Measurements from ENCODE around the gene PLA2G4B.
A peak's percentile ranks its signal among the peaks of the same experiment; 100 is the strongest.

The PLA2G4B gene

DNA sequence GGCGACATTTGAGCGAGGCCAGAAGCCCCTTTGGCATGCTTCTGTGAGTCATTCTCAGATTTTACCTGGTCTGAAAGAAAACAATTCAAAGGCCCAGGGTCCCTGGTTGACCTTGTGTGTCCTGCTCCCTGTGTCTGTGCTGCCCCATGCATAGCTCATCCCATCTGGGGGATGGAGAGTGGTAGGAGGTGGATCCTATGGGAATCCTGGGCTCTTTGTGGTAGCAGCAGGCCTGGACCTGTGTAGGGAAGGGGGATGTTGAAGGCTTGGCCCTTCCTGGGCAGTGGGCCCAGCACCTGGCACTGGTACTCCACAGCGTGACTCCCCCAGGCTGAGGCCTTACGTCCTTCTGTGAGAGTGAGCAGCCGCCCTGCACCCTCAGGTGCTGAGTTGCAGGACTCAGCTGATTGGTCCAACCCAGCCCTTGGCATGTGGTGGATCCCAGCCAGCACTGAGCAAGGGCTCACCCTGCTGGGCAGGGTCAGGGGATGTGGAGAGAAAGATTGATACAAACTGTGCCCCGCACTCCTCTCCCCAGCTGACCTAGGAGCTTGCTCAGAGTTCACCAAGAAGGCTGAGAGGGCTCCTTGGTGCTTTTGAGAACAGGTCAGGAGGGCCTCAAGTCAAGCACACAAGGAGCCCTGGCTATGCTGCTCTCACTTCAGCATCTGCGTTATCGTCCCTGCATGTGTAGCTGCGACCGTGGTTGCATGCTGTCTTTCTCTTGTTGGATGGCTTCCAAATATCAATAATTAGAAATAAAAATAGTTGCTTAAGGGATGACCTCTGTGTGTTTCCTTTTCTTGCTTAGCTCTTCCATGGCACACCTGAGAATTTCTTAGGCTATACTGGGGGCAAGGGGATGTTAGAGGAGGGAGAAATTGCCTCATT lies 32.1 kb upstream of the PLA2G4B start:
- no peak for DNase-seq (ENCODE audit: low read depth in 2 of 2)

DNA sequence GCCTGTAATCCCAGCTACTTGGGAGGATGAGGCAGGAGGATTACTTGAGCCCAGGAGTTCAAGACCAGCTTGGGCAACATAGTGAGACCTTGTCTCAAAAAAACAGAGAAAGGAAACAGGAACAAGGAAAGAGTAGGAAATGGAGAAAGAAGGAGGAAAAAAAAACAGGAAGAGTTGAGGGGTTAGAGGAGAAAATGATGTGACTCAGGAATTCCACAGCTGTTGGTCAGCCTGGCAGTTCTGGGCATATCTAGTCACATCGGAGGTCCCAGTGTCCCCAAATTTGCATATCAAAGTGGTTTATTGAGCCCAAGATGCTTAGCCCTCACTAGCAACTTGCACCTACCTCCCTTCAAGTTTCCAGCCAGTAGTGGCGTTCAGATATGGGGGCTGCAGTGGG lies 29.5 kb upstream of the PLA2G4B start:
- no peak for DNase-seq (ENCODE audit: low read depth in 2 of 2)

DNA sequence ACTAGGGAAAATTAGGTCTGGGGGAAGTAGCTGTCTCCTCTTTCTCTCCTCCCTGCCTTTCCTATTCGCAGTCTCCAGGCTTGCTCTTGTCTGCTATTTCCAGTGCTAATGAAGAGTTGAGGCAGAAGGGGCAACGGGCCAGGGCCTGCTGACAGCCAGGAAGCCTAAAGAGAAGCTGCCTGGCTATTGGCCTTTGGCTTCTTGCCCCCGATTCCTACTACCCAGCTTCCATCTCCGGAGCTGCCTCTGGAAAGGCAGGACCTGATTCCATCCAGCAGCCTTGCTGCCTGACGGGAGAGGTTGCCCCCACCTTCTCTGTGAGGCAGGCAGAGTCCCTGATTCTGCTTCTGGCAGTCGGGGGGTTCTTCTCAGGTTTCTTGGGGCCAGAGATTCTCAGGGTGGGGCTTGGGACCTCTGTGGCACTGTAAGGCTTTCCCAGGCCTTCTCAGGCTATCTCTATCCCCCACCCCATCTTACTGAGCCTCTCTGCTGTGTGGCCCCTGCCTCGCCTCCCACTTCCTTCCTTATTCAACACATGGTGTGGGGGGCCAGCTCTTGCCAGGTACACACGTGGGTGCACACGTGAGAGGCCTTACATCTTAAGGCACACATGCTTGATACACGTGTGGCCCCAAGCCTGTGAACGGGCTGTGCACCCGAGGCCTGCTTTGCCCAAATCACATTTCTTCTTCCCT lies 29.0 kb upstream of the PLA2G4B start:
- DNase-seq (ENCODE audit: low read depth in 2 of 2): no peak

DNA sequence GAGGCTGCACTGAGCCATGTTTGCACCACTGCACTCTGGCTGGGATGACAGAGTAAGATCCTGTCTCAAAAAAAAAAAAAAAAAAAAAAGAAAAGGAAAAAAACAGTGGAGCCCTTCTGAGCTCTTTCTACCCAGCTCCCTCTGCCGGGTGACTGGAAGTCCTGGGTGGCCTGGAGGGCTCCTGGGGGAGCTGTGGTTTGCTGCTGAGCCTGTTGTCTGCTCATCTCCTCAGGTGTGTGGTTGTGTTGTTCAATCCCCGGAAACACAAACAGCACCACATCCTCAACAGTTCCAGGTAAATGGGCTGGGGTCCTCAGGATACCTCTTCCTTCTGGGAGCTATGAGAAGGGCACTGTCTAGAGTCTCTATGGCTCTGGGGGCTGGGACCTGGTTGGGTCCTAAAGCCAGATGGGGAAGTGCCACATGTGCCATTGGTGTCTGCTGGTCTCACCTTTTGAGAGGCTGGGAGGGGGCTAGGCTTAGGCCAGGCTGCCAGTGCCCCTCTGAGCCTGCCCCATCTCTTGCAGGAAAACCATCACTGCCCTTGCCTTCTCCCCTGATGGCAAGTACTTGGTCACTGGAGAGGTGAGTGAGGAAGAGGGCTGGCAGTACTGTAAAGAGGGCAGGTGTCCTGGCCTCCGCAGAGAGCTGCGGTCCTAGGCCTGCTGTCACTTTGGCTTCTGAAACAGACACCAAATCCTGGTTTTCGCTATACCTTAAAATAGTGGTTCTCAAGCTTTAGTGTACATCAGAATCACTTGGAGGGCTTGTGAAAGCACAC lies 27.8 kb upstream of the PLA2G4B start:
- no peak for DNase-seq (ENCODE audit: low read depth in 2 of 2)

DNA sequence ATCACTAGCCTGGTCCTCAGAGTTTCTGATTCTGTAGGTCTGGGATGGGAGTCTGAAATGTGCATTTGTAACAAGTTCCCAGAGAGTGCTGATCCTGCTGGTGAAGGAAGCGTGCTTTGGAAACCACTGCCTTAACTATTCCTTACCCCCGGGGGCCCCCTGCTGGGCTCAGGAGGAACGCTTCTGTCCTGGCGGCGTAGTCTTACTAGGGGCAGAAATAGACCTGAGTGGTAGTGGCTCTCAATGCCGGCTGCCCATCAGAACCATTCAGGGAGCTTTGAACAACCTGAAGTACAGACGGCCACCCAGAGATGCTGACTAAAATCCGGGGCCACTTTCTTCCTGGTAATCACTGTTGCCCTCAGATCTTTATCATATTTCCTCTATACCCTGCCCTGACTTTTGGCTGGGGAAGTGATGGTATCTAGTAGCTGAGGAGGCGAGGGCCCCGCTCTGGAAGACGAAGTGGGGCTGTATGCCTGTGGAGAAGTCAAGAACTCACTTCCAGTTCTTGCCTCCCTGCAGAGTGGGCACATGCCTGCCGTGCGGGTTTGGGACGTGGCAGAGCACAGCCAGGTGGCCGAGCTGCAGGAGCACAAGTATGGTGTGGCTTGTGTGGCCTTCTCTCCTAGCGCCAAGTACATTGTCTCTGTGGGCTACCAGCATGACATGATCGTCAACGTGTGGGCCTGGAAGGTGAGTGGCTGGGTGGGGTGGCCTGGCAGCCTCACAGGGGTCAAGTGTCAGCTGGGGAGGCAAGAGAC lies 27.0 kb upstream of the PLA2G4B start:
- peak; percentile 57 to 58 for DNase-seq (ENCODE audit: low read depth in 2 of 2)

DNA sequence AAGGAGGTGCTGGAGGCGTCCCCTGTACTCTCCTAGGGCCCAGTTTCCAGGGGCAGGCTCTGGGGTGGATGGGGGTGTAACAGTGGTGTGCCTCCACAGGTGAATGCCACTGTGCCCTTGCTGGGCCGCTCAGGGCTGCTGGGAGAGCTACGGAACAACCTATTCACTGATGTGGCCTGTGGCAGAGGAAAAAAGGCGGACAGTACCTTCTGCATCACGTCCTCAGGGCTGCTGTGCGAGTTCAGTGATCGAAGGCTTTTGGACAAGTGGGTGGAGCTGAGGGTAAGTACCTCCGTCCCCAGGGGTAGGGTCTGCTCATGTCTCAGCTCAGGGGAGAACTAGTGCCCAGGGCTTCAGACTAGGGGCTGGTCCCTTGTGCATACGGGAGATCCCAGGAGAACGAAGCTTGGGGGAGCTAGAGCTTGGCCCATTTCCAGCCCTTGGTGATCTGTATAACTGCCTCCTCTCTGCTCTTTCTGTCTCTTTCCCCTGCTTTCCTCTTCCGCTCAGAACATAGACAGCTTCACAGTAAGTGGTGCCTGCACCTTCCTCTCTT lies 25.7 kb upstream of the PLA2G4B start:
- DNase-seq (ENCODE audit: low read depth in 2 of 2): no peak

DNA sequence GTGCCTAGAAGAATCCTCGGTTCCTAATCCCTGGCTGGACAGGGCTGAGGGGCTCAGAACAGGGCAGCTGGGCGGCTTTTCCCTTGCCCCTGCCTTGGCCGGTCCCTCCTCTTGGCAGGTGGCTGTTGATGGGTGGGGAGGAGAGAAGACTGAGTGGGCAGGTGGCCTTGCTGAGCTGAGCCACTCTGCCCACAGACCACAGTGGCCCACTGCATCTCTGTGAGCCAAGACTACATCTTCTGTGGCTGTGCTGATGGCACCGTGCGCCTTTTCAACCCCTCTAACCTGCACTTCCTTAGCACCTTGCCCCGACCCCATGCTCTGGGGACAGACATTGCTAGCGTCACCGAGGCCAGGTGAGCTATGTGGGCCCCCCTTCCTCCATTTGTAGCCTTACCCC lies 25.2 kb upstream of the PLA2G4B start:
- DNase-seq (ENCODE audit: low read depth in 2 of 2): no peak

DNA sequence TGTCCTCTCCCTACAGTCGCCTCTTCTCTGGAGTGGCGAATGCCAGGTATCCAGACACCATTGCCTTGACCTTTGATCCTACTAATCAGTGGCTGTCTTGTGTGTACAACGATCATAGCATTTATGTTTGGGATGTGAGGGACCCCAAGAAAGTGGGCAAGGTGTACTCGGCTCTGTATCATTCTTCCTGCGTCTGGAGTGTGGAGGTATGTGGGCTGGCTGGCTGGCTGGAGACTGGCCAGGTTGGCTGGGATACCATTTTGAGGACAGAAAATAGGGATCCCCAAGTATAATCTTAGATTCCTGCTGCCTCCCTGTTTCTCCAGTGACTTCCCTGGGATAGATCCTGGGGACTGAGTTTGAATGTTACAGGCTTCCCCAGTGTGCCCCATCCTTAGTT lies 24.1 kb upstream of the PLA2G4B start:
- no peak for DNase-seq (ENCODE audit: low read depth in 2 of 2)

DNA sequence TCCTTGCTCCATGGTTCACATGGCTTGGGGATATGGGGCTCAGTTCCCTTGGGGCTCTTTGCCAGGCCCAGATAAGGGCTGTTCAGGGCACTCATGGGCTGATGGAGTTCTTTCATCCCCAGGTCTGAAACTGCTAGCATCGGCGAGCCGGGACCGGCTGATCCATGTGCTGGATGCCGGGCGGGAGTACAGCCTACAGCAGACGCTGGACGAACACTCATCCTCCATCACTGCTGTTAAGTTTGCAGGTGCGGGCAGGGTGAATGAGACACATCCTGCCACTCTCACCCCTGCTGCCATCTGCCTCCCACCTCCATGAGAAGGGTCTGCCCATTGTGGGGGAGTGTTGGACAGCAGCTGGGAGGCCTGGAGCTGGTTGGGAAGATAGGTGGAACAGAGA lies 21.9 kb upstream of the PLA2G4B start:
- no peak for DNase-seq (ENCODE audit: low read depth in 2 of 2)

DNA sequence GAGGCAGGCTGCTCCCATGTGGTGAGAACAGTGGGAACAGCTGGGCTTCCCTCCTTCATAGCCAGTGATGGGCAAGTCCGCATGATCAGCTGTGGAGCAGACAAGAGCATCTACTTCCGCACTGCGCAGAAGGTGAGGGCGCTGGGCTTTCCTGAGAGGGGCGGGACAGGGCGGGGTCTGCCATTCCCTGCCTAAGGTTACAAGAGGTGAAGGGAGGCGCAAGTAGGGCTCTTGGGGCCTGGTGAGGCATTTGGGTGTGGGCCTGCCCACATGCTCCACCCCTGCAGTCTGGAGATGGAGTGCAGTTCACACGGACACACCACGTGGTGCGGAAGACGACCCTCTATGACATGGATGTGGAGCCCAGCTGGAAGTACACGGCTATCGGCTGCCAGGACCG lies 21.3 kb upstream of the PLA2G4B start:
- DNase-seq (ENCODE audit: low read depth in 2 of 2): no peak

DNA sequence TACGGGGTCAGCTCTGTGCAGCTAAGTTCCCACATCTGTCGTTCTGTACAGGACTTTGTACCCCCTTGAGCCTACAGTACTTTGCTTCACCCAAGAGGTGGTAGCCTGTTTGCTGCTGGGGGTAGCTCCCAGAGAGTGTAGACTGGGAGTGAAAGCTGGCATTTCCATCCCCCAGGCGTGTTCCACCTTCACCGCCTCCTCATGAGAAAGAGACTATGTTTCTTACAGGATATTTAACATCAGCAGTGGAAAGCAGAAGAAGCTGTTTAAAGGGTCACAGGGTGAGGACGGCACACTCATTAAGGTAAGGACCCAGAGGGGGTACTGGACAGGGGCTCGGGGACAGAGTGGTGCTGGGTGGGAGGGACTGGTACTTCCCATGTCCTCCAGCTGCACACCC lies 20.9 kb upstream of the PLA2G4B start:
- no peak for DNase-seq (ENCODE audit: low read depth in 2 of 2)

DNA sequence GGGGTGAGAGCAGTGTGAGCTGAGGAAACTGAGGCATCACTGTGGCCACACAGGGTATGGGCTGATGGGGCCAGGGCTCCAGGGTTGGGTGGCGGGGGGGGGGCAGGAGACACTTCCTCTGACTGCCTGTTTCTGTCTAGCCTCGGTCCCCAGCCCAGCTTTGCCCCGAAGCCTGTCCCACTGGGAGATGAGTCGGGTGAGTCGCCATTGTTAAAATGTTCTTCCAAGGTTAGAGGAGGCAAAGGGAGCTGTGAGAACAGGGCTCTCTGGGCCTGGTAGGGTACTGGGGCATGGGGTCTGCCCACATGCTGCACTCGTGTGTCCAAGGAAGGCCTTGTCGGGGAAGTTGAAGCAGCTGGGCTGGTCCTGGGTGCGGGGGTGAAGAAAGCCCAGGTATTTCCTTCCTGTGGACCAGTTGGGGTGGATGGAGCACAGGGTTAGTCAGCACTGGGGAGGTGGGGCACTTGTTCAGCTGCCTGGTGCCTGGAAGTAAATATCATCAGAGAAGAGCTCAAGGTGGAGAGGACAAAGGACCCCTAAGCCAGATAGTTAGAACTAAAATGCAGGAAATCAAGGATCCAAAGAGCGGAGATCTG lies 19.1 kb upstream of the PLA2G4B start:
- no peak for DNase-seq (ENCODE audit: low read depth in 2 of 2)

DNA sequence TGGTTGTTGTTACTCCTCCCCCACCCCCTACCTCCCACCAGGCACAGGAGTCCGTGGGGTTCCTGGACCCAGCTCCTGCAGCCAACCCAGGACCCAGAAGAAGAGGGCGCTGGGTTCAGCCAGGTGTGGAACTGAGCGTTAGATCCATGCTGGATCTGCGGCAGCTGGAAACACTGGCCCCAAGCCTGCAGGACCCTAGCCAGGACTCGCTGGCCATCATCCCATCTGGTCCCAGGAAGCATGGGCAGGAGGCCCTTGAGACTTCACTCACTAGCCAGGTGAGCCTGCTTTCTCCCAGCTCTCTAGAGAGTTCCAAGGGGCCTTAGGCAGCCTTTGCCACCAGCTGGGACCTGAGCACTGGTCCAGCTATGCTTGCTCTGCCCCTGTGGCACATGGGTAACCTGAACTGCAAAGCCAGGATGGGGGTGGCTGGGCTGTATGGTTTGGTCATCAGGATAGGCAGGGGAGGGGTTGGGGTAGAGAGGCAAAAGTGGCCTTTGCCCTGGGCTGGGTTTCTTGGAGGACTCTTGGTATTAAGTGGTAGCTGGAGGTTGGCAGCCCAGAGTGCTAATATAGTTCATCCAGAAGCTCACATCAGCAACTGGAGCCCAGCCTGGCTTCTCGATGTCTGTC lies 17.7 kb upstream of the PLA2G4B start:
- no peak for DNase-seq (ENCODE audit: low read depth in 2 of 2)

DNA sequence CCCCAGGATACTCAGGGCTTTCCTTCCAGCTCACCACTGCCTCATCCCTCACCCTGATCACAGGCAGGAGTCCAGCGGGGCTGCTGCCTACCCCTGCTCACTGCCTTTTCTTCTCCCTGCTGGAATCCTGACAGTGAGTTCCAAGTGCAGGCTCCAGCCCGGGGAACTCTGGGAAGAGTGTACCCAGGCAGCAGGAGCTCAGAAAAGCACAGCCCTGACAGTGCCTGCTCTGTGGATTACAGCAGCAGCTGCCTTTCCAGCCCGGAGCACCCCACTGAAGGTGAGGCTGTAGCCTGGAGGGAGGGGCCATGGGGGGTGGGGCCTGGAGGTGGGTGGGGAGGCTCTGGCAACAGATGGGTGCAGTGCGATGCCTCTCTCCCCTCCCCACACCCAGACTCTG lies 16.8 kb upstream of the PLA2G4B start:
- DNase-seq (ENCODE audit: low read depth in 2 of 2): no peak

DNA sequence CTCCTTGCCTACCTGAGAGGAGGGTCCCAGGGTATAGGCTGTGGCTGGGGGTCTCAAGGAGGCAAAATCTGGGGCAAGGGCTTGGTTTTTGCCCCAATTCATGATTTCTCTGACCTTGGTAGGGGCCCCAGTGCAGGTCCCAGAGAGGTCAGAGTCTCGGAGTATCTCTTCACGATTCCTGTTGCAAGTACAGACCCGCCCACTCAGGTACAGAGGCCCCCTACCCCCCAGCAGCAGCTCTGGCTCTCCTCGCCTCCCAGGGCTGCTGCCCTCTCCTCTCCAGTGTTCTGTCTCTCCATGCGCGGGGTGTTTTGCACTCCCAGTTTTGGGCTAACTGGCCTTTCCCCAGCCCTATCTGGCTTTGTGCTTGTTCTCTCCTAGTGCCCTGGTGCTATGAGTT lies 16.2 kb upstream of the PLA2G4B start:
- DNase-seq (ENCODE audit: low read depth in 2 of 2): no peak

DNA sequence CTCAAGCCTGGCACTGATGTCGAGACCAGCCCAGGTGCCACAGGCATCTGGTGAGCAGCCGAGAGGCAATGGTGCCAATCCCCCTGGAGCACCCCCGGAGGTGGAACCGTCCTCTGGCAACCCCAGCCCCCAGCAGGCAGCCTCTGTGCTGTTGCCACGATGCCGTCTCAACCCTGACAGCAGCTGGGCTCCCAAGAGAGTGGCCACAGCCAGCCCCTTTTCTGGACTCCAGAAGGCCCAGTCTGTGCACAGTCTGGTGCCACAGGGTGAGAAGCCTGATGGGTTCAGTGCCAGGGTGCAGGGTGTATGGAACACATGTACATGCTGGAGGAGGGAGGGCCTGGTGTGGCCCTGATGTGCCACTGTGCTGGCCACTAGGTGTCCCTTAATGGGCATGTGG lies 15.7 kb upstream of the PLA2G4B start:
- no peak for DNase-seq (ENCODE audit: low read depth in 2 of 2)

DNA sequence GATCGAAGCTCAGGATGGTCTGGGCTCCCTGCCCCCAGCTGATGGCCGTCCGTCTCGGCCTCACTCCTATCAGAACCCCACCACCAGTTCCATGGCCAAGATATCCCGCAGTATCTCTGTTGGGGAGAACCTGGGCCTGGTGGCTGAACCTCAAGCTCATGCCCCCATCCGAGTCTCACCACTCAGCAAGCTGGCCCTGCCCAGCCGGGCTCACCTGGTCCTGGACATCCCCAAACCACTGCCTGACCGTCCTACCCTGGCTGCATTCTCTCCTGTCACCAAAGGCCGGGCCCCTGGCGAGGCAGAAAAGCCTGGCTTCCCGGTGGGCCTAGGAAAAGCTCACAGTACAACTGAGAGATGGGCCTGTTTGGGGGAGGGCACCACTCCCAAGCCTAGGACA lies 15.1 kb upstream of the PLA2G4B start:
- DNase-seq (ENCODE audit: low read depth in 2 of 2): no peak

DNA sequence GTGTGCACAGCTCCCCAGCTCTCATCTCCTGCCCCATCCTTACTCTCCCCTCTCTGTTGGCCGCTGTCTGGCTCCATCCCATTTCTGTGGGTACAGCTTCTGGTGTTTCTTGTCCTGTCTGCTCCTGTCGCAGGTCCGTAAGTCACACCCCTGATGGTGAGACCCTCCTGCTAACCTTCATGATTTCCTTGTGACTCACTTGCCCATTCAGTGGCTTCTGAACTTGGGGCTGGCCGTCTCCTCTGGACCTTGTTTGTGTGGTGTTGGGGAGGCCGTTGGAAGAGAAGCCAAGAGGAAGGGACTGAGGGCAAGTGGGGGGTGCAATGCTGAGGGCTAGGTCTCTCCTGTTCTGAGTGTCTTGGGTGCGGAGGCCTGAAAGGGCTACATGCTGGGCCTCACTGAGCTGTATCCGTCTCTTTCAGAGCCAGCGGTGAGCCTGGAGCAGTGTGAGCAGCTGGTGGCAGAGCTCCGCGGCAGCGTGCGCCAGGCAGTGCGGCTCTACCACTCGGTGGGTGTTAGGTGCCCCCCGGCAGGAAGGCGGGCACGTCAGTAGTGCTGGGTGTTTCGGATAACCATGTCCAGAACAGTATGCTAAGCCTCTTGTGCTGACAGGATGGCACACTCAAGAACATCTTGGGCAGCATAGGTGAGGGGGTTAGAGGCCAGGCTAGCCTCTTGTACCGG lies 14.4 kb upstream of the PLA2G4B start:
- DNase-seq (ENCODE audit: low read depth in 2 of 2): no peak

DNA sequence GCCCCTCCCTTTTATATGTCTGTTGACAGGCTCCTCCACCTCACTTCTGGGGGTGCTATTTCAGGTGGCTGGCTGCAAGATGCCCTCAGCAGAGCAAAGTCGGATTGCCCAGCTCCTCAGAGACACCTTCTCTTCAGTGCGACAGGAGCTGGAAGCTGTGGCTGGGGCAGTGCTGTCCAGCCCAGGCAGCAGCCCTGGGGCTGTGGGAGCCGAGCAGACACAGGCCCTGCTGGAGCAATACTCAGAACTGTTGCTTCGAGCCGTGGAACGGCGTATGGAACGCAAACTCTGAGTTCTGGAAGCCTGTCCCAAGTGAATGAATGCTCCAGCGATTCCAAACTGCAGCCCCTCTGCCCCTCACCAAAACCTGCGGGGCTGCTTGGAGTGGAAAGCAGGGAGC lies 13.5 kb upstream of the PLA2G4B start:
- DNase-seq (ENCODE audit: low read depth in 2 of 2): no peak

Data from stimulated activated CD8-positive, alpha-beta memory T cell treated with anti-CD3 and anti-CD28 coated beads, Interleukin-7, amount 100 ng/mL, for 4 hours (primary cell).